GM21381 (cell line): Measurements from ENCODE around the gene OR1F1.
"Not testable (repeated sequence)": the region's sequence is repeated elsewhere in the genome, so short reads cannot be mapped to it uniquely, and the experiment has no call there.

Experiments used
- ATAC-seq: cut with Tn5 transposase; IDR thresholded peaks from one replicate; pipeline ENCODE4 v1.9.1; 2021; ENCODE audit warnings: mild to moderate bottlenecking, moderate library complexity; ENCODE audit not compliant: unreplicated experiment

The OR1F1 gene

GRCh38 chr16:3187798-3188674 is at the start of gene OR1F1:
Gene OR1F1, plus strand, starts transcription at chr16:3188204.
- no peak for ATAC-seq

- no peak for ATAC-seq
Measured at GRCh38 chr16:3138342-3138741, 49.7 kb upstream of the OR1F1 start.

GRCh38 chr16:3138823-3139426 is 49.1 kb upstream of the OR1F1 start:
- ATAC-seq, result no peak

GRCh38 chr16:3139561-3139960 is 48.4 kb upstream of the OR1F1 start:
- not testable (repeated sequence) for ATAC-seq

- ATAC-seq, result no peak
Measured at GRCh38 chr16:3140603-3141427, 47.2 kb upstream of the OR1F1 start.

GRCh38 chr16:3141781-3142311 is 46.2 kb upstream of the OR1F1 start:
- ATAC-seq, result no peak

GRCh38 chr16:3142327-3142726 is 45.7 kb upstream of the OR1F1 start:
- no peak for ATAC-seq

GRCh38 chr16:3142770-3143169 is 45.2 kb upstream of the OR1F1 start:
- no peak for ATAC-seq

- ATAC-seq, result no peak
Measured at GRCh38 chr16:3143189-3143588, 44.8 kb upstream of the OR1F1 start.

- ATAC-seq, result no peak
Measured at GRCh38 chr16:3143598-3144320, 44.2 kb upstream of the OR1F1 start.

- ATAC-seq, result no peak
Measured at GRCh38 chr16:3144321-3144983, 43.6 kb upstream of the OR1F1 start.

- ATAC-seq, result no peak
Measured at GRCh38 chr16:3145151-3145550, 42.9 kb upstream of the OR1F1 start.

GRCh38 chr16:3145660-3146059 is 42.3 kb upstream of the OR1F1 start:
- no peak for ATAC-seq

GRCh38 chr16:3147046-3147756 is 40.8 kb upstream of the OR1F1 start:
- no peak for ATAC-seq

- no peak for ATAC-seq
Measured at GRCh38 chr16:3147757-3148104, 40.3 kb upstream of the OR1F1 start.

- no peak for ATAC-seq
Measured at GRCh38 chr16:3148256-3149192, 39.5 kb upstream of the OR1F1 start.

- no peak for ATAC-seq
Measured at GRCh38 chr16:3149193-3149530, 38.8 kb upstream of the OR1F1 start.

GRCh38 chr16:3149630-3150345 is 38.2 kb upstream of the OR1F1 start:
- no peak for ATAC-seq
